ENCODE measurements around the gene PPARG. TPM values are rescaled to one million over a fixed set of nuclear protein-coding genes. Genes with fewer than 3 reads are reported as not detected.
"Not testable (repeated sequence)": the region's sequence is repeated elsewhere in the genome, so short reads cannot be mapped to it uniquely, and the experiment has no call there.

PPARG gene
- total RNA-seq, 1 donor from 2014 or later = 10.1 TPM

DNA sequence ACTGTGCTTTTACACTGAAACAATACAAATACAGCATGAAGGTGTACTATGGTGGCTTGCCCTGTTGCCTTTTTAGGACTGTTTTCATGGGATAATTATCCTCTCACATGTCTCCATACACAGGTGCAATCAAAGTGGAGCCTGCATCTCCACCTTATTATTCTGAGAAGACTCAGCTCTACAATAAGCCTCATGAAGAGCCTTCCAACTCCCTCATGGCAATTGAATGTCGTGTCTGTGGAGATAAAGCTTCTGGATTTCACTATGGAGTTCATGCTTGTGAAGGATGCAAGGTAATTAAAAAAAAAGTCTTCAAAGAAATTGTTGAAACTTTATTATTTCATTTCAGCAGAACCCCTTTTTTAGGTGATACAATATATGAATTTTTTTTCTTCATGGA lies 92.3 kb downstream of the PPARG start:
- Mint-ChIP-seq H3K36me3 (no peaks in the 10 kb centered on the region), H3K27ac (no peak overlapping the region), H3K9me3 (no peaks in the 10 kb centered on the region), H3K4me3 (no peak overlapping the region), H3K4me1 (no peaks in the 10 kb centered on the region), H3K27me3 (ENCODE audit: low read depth) (no peaks in the 10 kb centered on the region)
- no peak for DNase-seq (ENCODE audit: low spot score in 2 of 2, unreplicated experiment in 2 of 2)
- no peak for TF ChIP-seq CTCF (IDR thresholded peaks at IDR 0.05; ENCODE audit: unreplicated experiment)

- TF ChIP-seq CTCF (IDR thresholded peaks at IDR 0.05; ENCODE audit: unreplicated experiment) = no peak
- no peaks in the 10 kb centered on the region for H3K4me1 Mint-ChIP-seq
- no peak overlapping the region for H3K27ac Mint-ChIP-seq
- H3K27me3 Mint-ChIP-seq (ENCODE audit: low read depth) = no peaks in the 10 kb centered on the region
- DNase-seq (ENCODE audit: low spot score in 2 of 2, unreplicated experiment in 2 of 2) = no peak
- H3K4me3 Mint-ChIP-seq = no peak overlapping the region
- H3K9me3 Mint-ChIP-seq = peaks cover 10% of the 10 kb centered on the region
- peaks cover 11% of the 10 kb centered on the region for H3K36me3 Mint-ChIP-seq
Observed at GRCh38 chr3:12383218-12383617, 94.3 kb downstream of the PPARG start.

- no peak overlapping the region for H3K27ac Mint-ChIP-seq
- no peak for DNase-seq (ENCODE audit: low spot score in 2 of 2, unreplicated experiment in 2 of 2)
- H3K4me1 Mint-ChIP-seq = no peaks in the 10 kb centered on the region
- H3K27me3 Mint-ChIP-seq (ENCODE audit: low read depth) = no peaks in the 10 kb centered on the region
- no peak overlapping the region for H3K4me3 Mint-ChIP-seq
- no peak for TF ChIP-seq CTCF (IDR thresholded peaks at IDR 0.05; ENCODE audit: unreplicated experiment)
- H3K9me3 Mint-ChIP-seq = peaks cover 16% of the 10 kb centered on the region
- H3K36me3 Mint-ChIP-seq = peaks cover 17% of the 10 kb centered on the region
Observed at GRCh38 chr3:12384451-12385233, 95.8 kb downstream of the PPARG start.

DNA sequence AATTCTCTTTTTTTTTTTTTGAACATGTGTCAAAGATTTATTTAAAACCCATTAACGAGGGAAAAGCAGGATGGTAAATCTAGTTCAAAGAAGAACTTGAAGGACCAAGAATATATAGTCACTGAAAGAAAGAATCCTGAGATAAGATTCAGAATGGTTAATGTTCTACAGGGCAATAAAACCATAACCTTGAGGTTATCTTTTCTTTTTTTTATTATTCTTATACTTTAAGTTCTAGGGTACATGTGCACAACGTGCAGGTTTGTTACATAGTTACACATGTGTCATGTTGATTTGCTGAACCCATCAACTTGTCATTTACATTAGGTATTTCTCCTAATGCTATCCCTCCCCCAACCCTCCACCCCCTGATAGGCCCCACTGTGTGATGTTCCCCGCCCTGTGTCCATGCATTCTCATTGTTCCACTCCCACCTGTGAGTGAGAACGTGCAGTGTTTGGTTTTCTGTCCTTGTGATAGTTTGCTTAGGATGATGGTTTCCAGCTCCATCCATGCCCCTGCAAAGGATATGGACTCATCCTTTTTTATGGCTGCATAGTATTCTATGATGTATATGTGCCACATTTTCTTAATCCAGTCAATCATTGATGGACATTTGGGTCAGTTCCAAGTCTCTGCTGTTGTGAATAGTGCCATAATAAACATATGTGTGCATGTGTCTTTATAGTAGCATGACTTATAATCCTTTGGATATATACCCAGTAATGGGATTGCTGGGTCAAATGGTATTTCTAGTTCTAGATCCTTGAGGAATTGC lies 97.8 kb downstream of the PPARG start:
- not testable (repeated sequence) for H3K27ac Mint-ChIP-seq; H3K27me3 Mint-ChIP-seq (ENCODE audit: low read depth); DNase-seq (ENCODE audit: low spot score in 2 of 2, unreplicated experiment in 2 of 2); H3K4me1 Mint-ChIP-seq; H3K4me3 Mint-ChIP-seq
- Mint-ChIP-seq H3K36me3 (peaks cover 19% of the 10 kb centered on the region), H3K9me3 (peaks cover 16% of the 10 kb centered on the region)

- peaks cover 16% of the 10 kb centered on the region for H3K9me3 Mint-ChIP-seq
- TF ChIP-seq CTCF (IDR thresholded peaks at IDR 0.05; ENCODE audit: unreplicated experiment) = no peak
- H3K36me3 Mint-ChIP-seq = peaks cover 19% of the 10 kb centered on the region
- H3K27ac Mint-ChIP-seq = no peak overlapping the region
- no peak for DNase-seq (ENCODE audit: low spot score in 2 of 2, unreplicated experiment in 2 of 2)
- no peak overlapping the region for H3K4me3 Mint-ChIP-seq
- H3K4me1 Mint-ChIP-seq = no peaks in the 10 kb centered on the region
- H3K27me3 Mint-ChIP-seq (ENCODE audit: low read depth) = no peaks in the 10 kb centered on the region
Observed at GRCh38 chr3:12388185-12388584, 99.3 kb downstream of the PPARG start.

Measured in mesothelial cell of epicardium (in vitro differentiated cells).